ENCODE results near the gene HDAC11. TPM values are rescaled to one million over a fixed set of nuclear protein-coding genes. Genes with fewer than 3 reads are reported as not detected.

Gene HDAC11
- total RNA-seq, 1 experiment from 2014 or later = 11.8 TPM

DNA sequence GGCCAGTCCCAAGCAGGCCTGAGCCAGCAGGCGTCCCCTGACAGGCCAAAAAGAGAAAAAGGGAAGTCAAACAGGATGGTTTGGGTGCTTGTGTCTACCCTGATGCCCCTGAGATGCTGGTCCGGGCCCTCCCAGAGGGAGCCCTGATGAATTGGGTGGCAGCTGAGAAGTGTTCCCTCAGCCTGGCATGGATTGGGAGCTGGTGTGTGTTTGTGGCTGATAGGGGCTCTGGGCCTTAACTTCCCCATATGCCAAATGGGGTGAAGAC, 70.3 kb downstream of the HDAC11 start:
- H3K4me1 Mint-ChIP-seq (ENCODE audit: low read depth, unreplicated experiment) = peaks cover 7% of the 10 kb centered on the region
- BruUV-seq (replicated peaks) = no TSS peak
- no peak for DNase-seq
- CTCF ChIA-PET = no interaction called here
- H3K36me3 Mint-ChIP-seq (ENCODE audit: insufficient read depth, unreplicated experiment) = no peaks in the 10 kb centered on the region
- intact Hi-C loops (cut with micrococcal nuclease; ENCODE audit: unreplicated experiment) = no loop called here
- peaks cover 45% of the 10 kb centered on the region for H3K27me3 Mint-ChIP-seq (ENCODE audit: unreplicated experiment)
- no peak overlapping the region for H3K4me3 Mint-ChIP-seq (ENCODE audit: low read depth, unreplicated experiment)
- TF ChIP-seq CTCF (IDR thresholded peaks at IDR 0.05; ENCODE audit: unreplicated experiment) = no peak
- H3K27ac Mint-ChIP-seq (ENCODE audit: unreplicated experiment) = no peak overlapping the region
- no peaks in the 10 kb centered on the region for H3K9me3 Mint-ChIP-seq (ENCODE audit: low read depth, unreplicated experiment)

DNA sequence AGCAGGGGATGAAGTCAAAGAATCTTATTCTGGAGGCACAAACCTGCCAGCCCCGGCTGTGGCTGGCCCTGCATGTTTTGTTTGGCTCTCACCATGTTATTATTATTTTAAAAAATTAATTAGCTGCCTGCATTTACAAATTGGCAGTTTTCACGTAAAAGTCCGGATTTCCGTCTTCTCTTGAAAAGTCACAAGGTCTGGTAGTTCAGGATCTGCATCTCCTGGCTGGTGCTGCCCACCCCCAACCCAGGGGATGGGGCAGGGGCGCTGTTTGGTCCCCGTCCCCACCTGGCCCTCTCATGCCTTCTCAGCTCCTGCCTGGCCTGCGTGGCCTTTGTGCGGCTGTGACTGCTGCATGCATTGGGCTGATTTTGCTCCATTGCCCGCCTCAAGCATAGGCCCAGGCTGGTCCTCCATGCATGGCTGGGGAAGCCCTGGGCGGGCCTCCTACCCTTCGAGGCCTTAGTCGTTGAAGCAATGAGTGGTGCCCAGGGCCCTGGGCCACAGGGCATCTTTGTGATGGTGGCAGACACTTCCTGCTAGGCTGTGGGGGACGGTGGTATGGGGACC, 70.8 kb downstream of the HDAC11 start:
- H3K27ac Mint-ChIP-seq (ENCODE audit: unreplicated experiment) = no peak overlapping the region
- H3K27me3 Mint-ChIP-seq (ENCODE audit: unreplicated experiment) = peaks cover 49% of the 10 kb centered on the region
- no peaks in the 10 kb centered on the region for H3K36me3 Mint-ChIP-seq (ENCODE audit: insufficient read depth, unreplicated experiment)
- CTCF ChIA-PET = no interaction called here
- H3K4me3 Mint-ChIP-seq (ENCODE audit: low read depth, unreplicated experiment) = no peak overlapping the region
- DNase-seq = no peak
- no peak for TF ChIP-seq CTCF (IDR thresholded peaks at IDR 0.05; ENCODE audit: unreplicated experiment)
- BruUV-seq (replicated peaks) = no TSS peak
- intact Hi-C loops (cut with micrococcal nuclease; ENCODE audit: unreplicated experiment) = no loop called here
- no peaks in the 10 kb centered on the region for H3K9me3 Mint-ChIP-seq (ENCODE audit: low read depth, unreplicated experiment)
- peaks cover 7% of the 10 kb centered on the region for H3K4me1 Mint-ChIP-seq (ENCODE audit: low read depth, unreplicated experiment)

DNA sequence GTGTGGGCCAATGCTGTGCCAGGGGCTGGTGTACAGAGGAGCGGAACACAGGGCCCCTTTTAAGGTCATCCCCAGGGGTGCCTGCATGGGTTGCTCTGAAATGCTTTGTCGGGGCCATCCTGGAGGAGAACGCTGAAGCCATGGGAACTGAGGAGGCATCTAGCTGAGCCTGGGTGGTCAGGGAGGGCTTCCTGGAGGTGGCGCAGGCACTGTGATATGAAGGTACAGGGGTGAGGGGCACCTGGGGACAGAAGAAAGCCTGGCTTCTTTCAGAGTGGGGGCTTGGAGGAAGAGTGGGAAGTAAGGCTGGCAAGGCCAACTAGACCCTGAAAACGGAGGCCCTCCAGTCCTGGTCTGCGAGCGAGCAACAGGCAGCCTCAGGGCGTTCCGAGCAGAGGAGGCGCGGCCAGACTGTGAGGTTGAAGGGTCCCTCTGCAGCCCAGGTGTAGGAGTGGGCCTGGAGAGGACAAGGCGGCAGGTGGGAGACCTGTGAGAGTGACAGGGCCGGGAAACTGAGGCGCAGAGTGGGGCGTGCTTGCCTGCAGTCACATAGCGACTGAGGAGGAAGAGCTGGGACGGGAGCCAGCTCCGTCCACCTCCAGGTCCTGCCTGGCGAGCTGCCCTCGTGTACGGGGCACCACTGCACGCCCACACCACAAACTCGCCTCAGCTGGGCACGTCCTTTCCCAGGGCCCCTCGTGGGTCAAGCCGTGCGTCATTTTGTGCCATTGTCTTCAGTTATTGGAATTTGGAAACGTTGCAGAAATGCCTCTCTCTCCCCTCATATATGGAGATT, 72.9 kb downstream of the HDAC11 start:
- H3K27me3 Mint-ChIP-seq (ENCODE audit: unreplicated experiment) = peaks cover 71% of the 10 kb centered on the region
- no peaks in the 10 kb centered on the region for H3K36me3 Mint-ChIP-seq (ENCODE audit: insufficient read depth, unreplicated experiment)
- CTCF ChIA-PET = interaction anchor here (0.6 kb wide), 1 partner anchor 284 kb away, joined by 4 read pairs; no protein-coding TSS in a partner anchor
- intact Hi-C loops (cut with micrococcal nuclease; ENCODE audit: unreplicated experiment) = no loop called here
- peaks cover 7% of the 10 kb centered on the region for H3K4me1 Mint-ChIP-seq (ENCODE audit: low read depth, unreplicated experiment)
- no peak for DNase-seq
- H3K27ac Mint-ChIP-seq (ENCODE audit: unreplicated experiment) = no peak overlapping the region
- no peak for TF ChIP-seq CTCF (IDR thresholded peaks at IDR 0.05; ENCODE audit: unreplicated experiment)
- no peaks in the 10 kb centered on the region for H3K9me3 Mint-ChIP-seq (ENCODE audit: low read depth, unreplicated experiment)
- H3K4me3 Mint-ChIP-seq (ENCODE audit: low read depth, unreplicated experiment) = no peak overlapping the region
- no TSS peak for BruUV-seq (replicated peaks)

DNA sequence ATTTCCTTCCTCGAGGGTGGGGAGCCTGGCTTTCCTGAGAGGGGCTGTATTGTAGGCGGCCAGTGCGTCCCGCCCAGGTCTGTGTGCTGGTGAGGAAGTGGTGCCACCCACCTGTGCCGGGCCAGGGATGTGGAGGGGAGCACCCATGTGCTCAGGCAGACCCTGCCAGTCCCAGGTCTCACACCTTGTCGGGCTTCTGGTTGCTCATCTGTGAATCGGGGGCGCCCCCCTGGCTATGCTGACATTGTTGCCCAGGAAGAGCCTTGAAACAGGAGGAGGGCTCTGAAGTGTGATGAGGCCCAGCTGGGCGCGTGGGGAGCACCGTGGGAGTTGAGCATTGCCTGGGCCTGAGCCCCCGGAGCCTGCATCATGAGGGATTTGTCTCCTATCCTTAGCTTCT, 73.6 kb downstream of the HDAC11 start:
- Mint-ChIP-seq H3K4me3 (ENCODE audit: low read depth, unreplicated experiment) (no peak overlapping the region), H3K36me3 (ENCODE audit: insufficient read depth, unreplicated experiment) (no peaks in the 10 kb centered on the region), H3K4me1 (ENCODE audit: low read depth, unreplicated experiment) (peaks cover 7% of the 10 kb centered on the region), H3K9me3 (ENCODE audit: low read depth, unreplicated experiment) (no peaks in the 10 kb centered on the region), H3K27me3 (ENCODE audit: unreplicated experiment) (peaks cover 77% of the 10 kb centered on the region), H3K27ac (ENCODE audit: unreplicated experiment) (no peak overlapping the region)
- TF ChIP-seq CTCF (IDR thresholded peaks at IDR 0.05; ENCODE audit: unreplicated experiment) = no peak
- no TSS peak for BruUV-seq (replicated peaks)
- CTCF ChIA-PET = interaction anchor here (0.6 kb wide), 1 partner anchor 284 kb away, joined by 4 read pairs; no protein-coding TSS in a partner anchor
- no peak for DNase-seq
- intact Hi-C loops (cut with micrococcal nuclease; ENCODE audit: unreplicated experiment) = no loop called here

All from Calu3 (cell line).